DND-41 (cell line): ENCODE results near the gene IRX2.

ENCODE experiments used
- ATAC-seq: fragments of 200-7000 bp; cut with Tn5 transposase; 3 replicates; pipeline ENCODE4 v1.9.1; 2021; ENCODE audit warnings: low read depth; ENCODE audit not compliant: insufficient read depth
- DNase-seq: peaks from one replicate; pipeline ENCODE4 v3.0.0-alpha.2; 2020
- H2AFZ ChIP-seq: 2 replicates; pipeline ENCODE4 v1.6.0; 2012; ENCODE audit warnings: low read depth, low read length
- H3K27ac ChIP-seq: 2 replicates; pipeline ENCODE4 v1.5.1; 2012; ENCODE audit warnings: low read length, inconsistent platforms
- H3K27me3 ChIP-seq: fragments of 200-600 bp; sonication (generic); 2 replicates; pipeline ENCODE4 v1.6.0; 2012; ENCODE audit warnings: low read length, mild to moderate bottlenecking, inconsistent platforms; ENCODE audit not compliant: insufficient read depth, poor library complexity
- H3K36me3 ChIP-seq: 2 replicates; pipeline ENCODE4 v1.5.1; 2012; ENCODE audit warnings: low read length, inconsistent platforms; ENCODE audit not compliant: insufficient read depth
- H3K4me1 ChIP-seq: 2 replicates; pipeline ENCODE4 v1.5.1; 2012; ENCODE audit warnings: mild to moderate bottlenecking, low read length; ENCODE audit not compliant: insufficient read depth
- H3K4me2 ChIP-seq: 2 replicates; pipeline ENCODE4 v1.6.0; 2012; ENCODE audit warnings: mild to moderate bottlenecking, moderate library complexity, low read length, inconsistent platforms; ENCODE audit not compliant: insufficient read depth
- H3K4me3 ChIP-seq, 2 experiments: fragments of 200-600 bp in 1 of 2; shearing (Covaris generic) in 1 of 2; 2 replicates each; pipeline ENCODE4 v1.5.1; 2012 to 2016; ENCODE audit warnings: inconsistent platforms in 2 of 2, low read length in 2 of 2, mild to moderate bottlenecking in 2 of 2, low read depth in 1 of 2, moderate library complexity in 1 of 2
- H3K79me2 ChIP-seq: 2 replicates; pipeline ENCODE4 v1.6.0; 2012; ENCODE audit warnings: low read length, inconsistent platforms; ENCODE audit not compliant: insufficient read depth
- H3K9ac ChIP-seq: 2 replicates; pipeline ENCODE4 v1.6.0; 2012; ENCODE audit warnings: low read depth, mild to moderate bottlenecking, inconsistent platforms, low read length, moderate library complexity
- H3K9me3 ChIP-seq: 2 replicates; pipeline ENCODE4 v1.5.1; 2012; ENCODE audit warnings: low read length, moderate library complexity, mild to moderate bottlenecking, inconsistent platforms; ENCODE audit not compliant: insufficient read depth, severe bottlenecking
- H4K20me1 ChIP-seq: 2 replicates; pipeline ENCODE4 v1.6.0; 2012; ENCODE audit warnings: low read length; ENCODE audit not compliant: insufficient read depth
- CTCF ChIP-seq: IDR thresholded peaks from 2 replicates; pipeline ENCODE4 v1.5.1; 2012; ENCODE audit warnings: borderline replicate concordance, low read length, moderate library complexity, mild to moderate bottlenecking; ENCODE audit not compliant: poor library complexity, severe bottlenecking; ENCODE audit errors: extremely low read depth
- EZH2 ChIP-seq: IDR thresholded peaks from 3 replicates; pipeline ENCODE4 v1.6.1; 2012; ENCODE audit warnings: borderline replicate concordance, low read depth, mild to moderate bottlenecking, moderate library complexity, low read length, inconsistent platforms; ENCODE audit not compliant: severe bottlenecking

IRX2 gene

DNA sequence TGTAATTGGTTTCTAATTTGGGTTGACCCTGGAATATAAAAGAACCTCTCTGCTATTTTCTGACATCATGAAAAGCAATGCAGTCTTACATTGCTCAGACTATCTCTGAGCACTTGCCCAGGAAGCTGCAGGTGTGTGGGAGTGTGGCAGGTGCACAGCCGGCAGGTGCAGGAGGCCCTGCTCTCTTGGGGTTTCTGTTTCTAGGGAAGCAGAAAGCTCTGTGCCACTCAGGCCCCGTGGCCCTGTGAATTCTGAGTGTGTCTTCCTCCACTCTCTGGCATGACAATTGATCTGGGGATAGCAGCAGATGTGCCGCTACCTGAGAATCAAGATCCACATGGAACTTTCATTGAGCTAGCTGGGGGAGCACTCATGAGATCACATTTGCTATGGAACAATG lies 45.7 kb upstream of the IRX2 start:
- Histone ChIP-seq H3K4me3 (no peak overlapping the region), H4K20me1 (no peaks in the 10 kb centered on the region), H3K36me3 (no peaks in the 10 kb centered on the region), H3K79me2 (no peaks in the 10 kb centered on the region), H3K27me3 (no peaks in the 10 kb centered on the region), H3K27ac (no peak overlapping the region), H3K9ac (no peak overlapping the region), H2AFZ (no peak overlapping the region), H3K4me1 (peaks cover 6% of the 10 kb centered on the region), H3K9me3 (peaks cover 10% of the 10 kb centered on the region), H3K4me2 (no peak overlapping the region)
- TF ChIP-seq EZH2 (no peak), CTCF (no peak)
- DNase-seq (peak; percentile 57), ATAC-seq (peak; percentile 79)

- Histone ChIP-seq H3K4me1 (peaks cover 13% of the 10 kb centered on the region), H4K20me1 (no peaks in the 10 kb centered on the region), H3K9me3 (peaks cover 22% of the 10 kb centered on the region), H3K9ac (no peak overlapping the region), H3K4me3 (no peak overlapping the region), H3K27ac (no peak overlapping the region), H2AFZ (no peak overlapping the region), H3K27me3 (no peaks in the 10 kb centered on the region), H3K79me2 (no peaks in the 10 kb centered on the region), H3K36me3 (no peaks in the 10 kb centered on the region), H3K4me2 (no peak overlapping the region)
- no peak for TF ChIP-seq CTCF
- no peak for DNase-seq
- no peak for ATAC-seq
These were observed 31.7 kb upstream of the IRX2 start for GRCh38 chr5:2783223-2783622.

GRCh38 chr5:2782658-2783057 lies 31.2 kb upstream of the IRX2 start:
- DNase-seq (no peak), ATAC-seq (no peak)
- Histone ChIP-seq H3K79me2 (no peaks in the 10 kb centered on the region), H3K9ac (no peak overlapping the region), H3K27me3 (no peaks in the 10 kb centered on the region), H3K27ac (no peak overlapping the region), H3K36me3 (no peaks in the 10 kb centered on the region), H3K4me1 (peaks cover 19% of the 10 kb centered on the region), H4K20me1 (no peaks in the 10 kb centered on the region), H3K4me3 (no peak overlapping the region), H3K9me3 (peaks cover 22% of the 10 kb centered on the region), H2AFZ (no peak overlapping the region), H3K4me2 (no peak overlapping the region)
- TF ChIP-seq CTCF (no peak), EZH2 (no peak)
